ENCODE data around the gene TBC1D22A.
"Not testable (repeated sequence)": the region's sequence is repeated elsewhere in the genome, so short reads cannot be mapped to it uniquely, and the experiment has no call there.

The TBC1D22A gene

GRCh38 chr22:47139013-47139789, 376.8 kb downstream of the TBC1D22A start (continued):
- TF ChIP-seq TSHZ2 (CRISPR knock-in tag; IDR thresholded peaks at IDR 0.05) (no peak), ZNF8 (CRISPR knock-in tag; IDR thresholded peaks at IDR 0.05) (no peak), PATZ1 (CRISPR knock-in tag; IDR thresholded peaks at IDR 0.05; ENCODE audit: borderline replicate concordance) (no peak), ZC3H10 (CRISPR knock-in tag; IDR thresholded peaks at IDR 0.05) (no peak)

- no peak for TF ChIP-seq TOX (CRISPR knock-in tag; IDR thresholded peaks at IDR 0.05; ENCODE audit: borderline replicate concordance)
- TF ChIP-seq SNAI2 (CRISPR knock-in tag; IDR thresholded peaks at IDR 0.05), result no peak
- TF ChIP-seq, protein P1, sequence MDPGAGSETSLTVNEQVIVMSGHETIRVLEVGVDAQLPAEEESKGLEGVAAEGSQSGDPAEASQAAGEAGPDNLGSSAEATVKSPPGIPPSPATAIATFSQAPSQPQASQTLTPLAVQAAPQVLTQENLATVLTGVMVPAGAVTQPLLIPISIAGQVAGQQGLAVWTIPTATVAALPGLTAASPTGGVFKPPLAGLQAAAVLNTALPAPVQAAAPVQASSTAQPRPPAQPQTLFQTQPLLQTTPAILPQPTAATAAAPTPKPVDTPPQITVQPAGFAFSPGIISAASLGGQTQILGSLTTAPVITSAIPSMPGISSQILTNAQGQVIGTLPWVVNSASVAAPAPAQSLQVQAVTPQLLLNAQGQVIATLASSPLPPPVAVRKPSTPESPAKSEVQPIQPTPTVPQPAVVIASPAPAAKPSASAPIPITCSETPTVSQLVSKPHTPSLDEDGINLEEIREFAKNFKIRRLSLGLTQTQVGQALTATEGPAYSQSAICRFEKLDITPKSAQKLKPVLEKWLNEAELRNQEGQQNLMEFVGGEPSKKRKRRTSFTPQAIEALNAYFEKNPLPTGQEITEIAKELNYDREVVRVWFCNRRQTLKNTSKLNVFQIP (CRISPR knock-in tag; IDR thresholded peaks at IDR 0.05; ENCODE audit: borderline replicate concordance, low read depth), result no peak
- TF ChIP-seq, protein P2, sequence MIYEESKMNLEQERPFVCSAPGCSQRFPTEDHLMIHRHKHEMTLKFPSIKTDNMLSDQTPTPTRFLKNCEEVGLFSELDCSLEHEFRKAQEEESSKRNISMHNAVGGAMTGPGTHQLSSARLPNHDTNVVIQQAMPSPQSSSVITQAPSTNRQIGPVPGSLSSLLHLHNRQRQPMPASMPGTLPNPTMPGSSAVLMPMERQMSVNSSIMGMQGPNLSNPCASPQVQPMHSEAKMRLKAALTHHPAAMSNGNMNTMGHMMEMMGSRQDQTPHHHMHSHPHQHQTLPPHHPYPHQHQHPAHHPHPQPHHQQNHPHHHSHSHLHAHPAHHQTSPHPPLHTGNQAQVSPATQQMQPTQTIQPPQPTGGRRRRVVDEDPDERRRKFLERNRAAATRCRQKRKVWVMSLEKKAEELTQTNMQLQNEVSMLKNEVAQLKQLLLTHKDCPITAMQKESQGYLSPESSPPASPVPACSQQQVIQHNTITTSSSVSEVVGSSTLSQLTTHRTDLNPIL (CRISPR knock-in tag; IDR thresholded peaks at IDR 0.05; ENCODE audit: low read depth), result no peak
- TF ChIP-seq ZNF8 (CRISPR knock-in tag; IDR thresholded peaks at IDR 0.05), result no peak
- TF ChIP-seq RARB (CRISPR knock-in tag; IDR thresholded peaks at IDR 0.05), result no peak
- TF ChIP-seq PATZ1 (CRISPR knock-in tag; IDR thresholded peaks at IDR 0.05; ENCODE audit: borderline replicate concordance), result no peak
- no peak for TF ChIP-seq ZFP30 (CRISPR knock-in tag; IDR thresholded peaks at IDR 0.05)
- TF ChIP-seq CSDC2 (CRISPR knock-in tag; IDR thresholded peaks at IDR 0.05), result no peak
- TF ChIP-seq GLIS3 (CRISPR knock-in tag; IDR thresholded peaks at IDR 0.05), result no peak
- TF ChIP-seq ESRRG (CRISPR knock-in tag; IDR thresholded peaks at IDR 0.05), result no peak
- no peak for TF ChIP-seq OSR1 (CRISPR knock-in tag; IDR thresholded peaks at IDR 0.05)
- TF ChIP-seq ZC3H10 (CRISPR knock-in tag; IDR thresholded peaks at IDR 0.05), result no peak
- TF ChIP-seq BACH2 (CRISPR knock-in tag; IDR thresholded peaks at IDR 0.05; ENCODE audit: borderline replicate concordance), result no peak
- TF ChIP-seq ISL1 (CRISPR knock-in tag; IDR thresholded peaks at IDR 0.05), result no peak
- TF ChIP-seq TSHZ2 (CRISPR knock-in tag; IDR thresholded peaks at IDR 0.05), result no peak
- ATAC-seq, result no peak
Measured at GRCh38 chr22:47139790-47140119, 377.3 kb downstream of the TBC1D22A start.

DNA sequence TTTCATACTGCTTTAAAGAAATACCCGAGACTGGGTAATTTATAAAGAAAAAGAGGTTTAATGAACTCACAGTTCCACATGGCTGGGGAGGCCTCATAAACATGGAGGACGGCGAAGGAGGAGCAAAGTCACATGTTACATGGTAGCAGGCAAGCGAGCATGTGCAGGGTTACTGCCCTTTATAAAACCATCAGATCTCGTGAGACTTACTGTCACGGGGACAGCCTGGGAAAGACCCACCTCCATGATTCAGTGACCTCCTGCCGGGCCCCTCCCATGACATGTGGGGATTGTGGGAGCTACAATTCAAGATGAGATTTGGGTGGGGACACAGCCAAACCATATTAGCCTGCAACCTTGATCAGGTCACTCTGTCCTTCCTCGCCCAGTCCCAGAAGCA, 378.5 kb downstream of the TBC1D22A start:
- not testable (repeated sequence) for ATAC-seq
